ENCODE results near the gene ST8SIA4.

- TF ChIP-seq, protein P1, sequence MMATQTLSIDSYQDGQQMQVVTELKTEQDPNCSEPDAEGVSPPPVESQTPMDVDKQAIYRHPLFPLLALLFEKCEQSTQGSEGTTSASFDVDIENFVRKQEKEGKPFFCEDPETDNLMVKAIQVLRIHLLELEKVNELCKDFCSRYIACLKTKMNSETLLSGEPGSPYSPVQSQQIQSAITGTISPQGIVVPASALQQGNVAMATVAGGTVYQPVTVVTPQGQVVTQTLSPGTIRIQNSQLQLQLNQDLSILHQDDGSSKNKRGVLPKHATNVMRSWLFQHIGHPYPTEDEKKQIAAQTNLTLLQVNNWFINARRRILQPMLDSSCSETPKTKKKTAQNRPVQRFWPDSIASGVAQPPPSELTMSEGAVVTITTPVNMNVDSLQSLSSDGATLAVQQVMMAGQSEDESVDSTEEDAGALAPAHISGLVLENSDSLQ (IDR thresholded peaks at IDR 0.05): no peak
- TF ChIP-seq FOXK2 (IDR thresholded peaks at IDR 0.05): no peak
- TF ChIP-seq SP1 (IDR thresholded peaks at IDR 0.05): no peak
- TF ChIP-seq ZNF384 (IDR thresholded peaks at IDR 0.05): no peak
- TF ChIP-seq FOXA1 (IDR thresholded peaks at IDR 0.05): no peak
- TF ChIP-seq TARDBP (IDR thresholded peaks at IDR 0.05): no peak
- TF ChIP-seq HDGF (IDR thresholded peaks at IDR 0.05; ENCODE audit: borderline replicate concordance): no peak
- no peak for TF ChIP-seq NFRKB (IDR thresholded peaks at IDR 0.05)
- TF ChIP-seq SUZ12 (IDR thresholded peaks at IDR 0.05): no peak
- no peak for TF ChIP-seq ELF4 (IDR thresholded peaks at IDR 0.05)
- TF ChIP-seq CTBP1 (IDR thresholded peaks at IDR 0.05; ENCODE audit: borderline replicate concordance): no peak
- no peak for TF ChIP-seq LEF1 (IDR thresholded peaks at IDR 0.05; ENCODE audit: borderline replicate concordance)
Observed at GRCh38 chr5:100846772-100847171, 56.3 kb downstream of the ST8SIA4 start.
